Ectodermal cell (in vitro differentiated cells): ENCODE results near the gene TNS3.

ENCODE experiments used
- H3K27ac ChIP-seq: 2 replicates; pipeline ENCODE4 v1.7.0; 2013; ENCODE audit warnings: mild to moderate bottlenecking, low read depth, low read length; ENCODE audit not compliant: insufficient read depth, poor library complexity, severe bottlenecking
- H3K27me3 ChIP-seq: 2 replicates; pipeline ENCODE4 v1.7.0; 2013; ENCODE audit warnings: mild to moderate bottlenecking, low read length; ENCODE audit not compliant: insufficient read depth, control insufficient read depth, poor library complexity, severe bottlenecking
- H3K36me3 ChIP-seq: one replicate; pipeline ENCODE4 v1.7.0; 2013; ENCODE audit warnings: low read length; ENCODE audit not compliant: control insufficient read depth, insufficient read depth
- H3K4me1 ChIP-seq: one replicate; pipeline ENCODE4 v1.7.0; 2013; ENCODE audit warnings: low read length; ENCODE audit not compliant: control insufficient read depth, insufficient read depth
- H3K4me3 ChIP-seq: 2 replicates; pipeline ENCODE4 v1.7.0; 2013; ENCODE audit warnings: low read depth, low read length, control low read depth; ENCODE audit not compliant: insufficient read depth
- H3K9me3 ChIP-seq: 2 replicates; pipeline ENCODE4 v1.7.0; 2013; ENCODE audit warnings: mild to moderate bottlenecking, low read length, moderate library complexity; ENCODE audit not compliant: control insufficient read depth
- WGBS, 2 experiments: methylation state at CpG; one replicate each; pipeline ENCODE4 v1.1.7; 2013; ENCODE audit warnings: missing lambda C conversion rate in 2 of 2; 5-methylcytosine and 5-hydroxymethylcytosine counted together

TNS3 gene

GRCh38 chr7:47301657-47302295, 280.1 kb downstream of the TNS3 start:
- WGBS, 2 experiments: 95 to 97% methylated on average over 10 of the region's 10 CpGs
- no peak overlapping the region for H3K4me3 ChIP-seq
- H3K9me3 ChIP-seq: no peaks in the 10 kb centered on the region
- no peaks in the 10 kb centered on the region for H3K4me1 ChIP-seq
- peaks cover 6% of the 10 kb centered on the region for H3K36me3 ChIP-seq
- H3K27me3 ChIP-seq: no peaks in the 10 kb centered on the region
- no peak overlapping the region for H3K27ac ChIP-seq

- 73% methylated on average over 6 of the region's 6 CpGs for WGBS, 2 experiments
- Histone ChIP-seq H3K4me3 (no peak overlapping the region), H3K4me1 (no peaks in the 10 kb centered on the region), H3K9me3 (no peaks in the 10 kb centered on the region), H3K36me3 (peaks cover 6% of the 10 kb centered on the region), H3K27me3 (no peaks in the 10 kb centered on the region), H3K27ac (no peak overlapping the region)
These were observed 280.8 kb downstream of the TNS3 start for GRCh38 chr7:47301105-47301477.

GRCh38 chr7:47300472-47301104, 281.3 kb downstream of the TNS3 start:
- Histone ChIP-seq H3K4me3 (no peak overlapping the region), H3K4me1 (no peaks in the 10 kb centered on the region), H3K9me3 (no peaks in the 10 kb centered on the region), H3K27ac (no peak overlapping the region), H3K27me3 (no peaks in the 10 kb centered on the region), H3K36me3 (peaks cover 6% of the 10 kb centered on the region)
- WGBS, 2 experiments: 95 to 96% methylated on average over 11 of the region's 11 CpGs

- Histone ChIP-seq H3K4me3 (no peak overlapping the region), H3K9me3 (no peaks in the 10 kb centered on the region), H3K36me3 (peaks cover 6% of the 10 kb centered on the region), H3K4me1 (no peaks in the 10 kb centered on the region), H3K27ac (no peak overlapping the region), H3K27me3 (no peaks in the 10 kb centered on the region)
- WGBS, 2 experiments: 93 to 96% methylated on average over 8 of the region's 8 CpGs
These were observed 282.4 kb downstream of the TNS3 start for GRCh38 chr7:47299496-47299895.

GRCh38 chr7:47298636-47299035, 283.3 kb downstream of the TNS3 start:
- 93 to 94% methylated on average over 12 of the region's 12 CpGs for WGBS, 2 experiments
- peaks cover 6% of the 10 kb centered on the region for H3K36me3 ChIP-seq
- no peak overlapping the region for H3K4me3 ChIP-seq
- no peaks in the 10 kb centered on the region for H3K4me1 ChIP-seq
- no peaks in the 10 kb centered on the region for H3K9me3 ChIP-seq
- no peak overlapping the region for H3K27ac ChIP-seq
- H3K27me3 ChIP-seq: no peaks in the 10 kb centered on the region

- H3K4me3 ChIP-seq: no peak overlapping the region
These were observed 284.8 kb downstream of the TNS3 start for GRCh38 chr7:47297120-47297519.

DNA sequence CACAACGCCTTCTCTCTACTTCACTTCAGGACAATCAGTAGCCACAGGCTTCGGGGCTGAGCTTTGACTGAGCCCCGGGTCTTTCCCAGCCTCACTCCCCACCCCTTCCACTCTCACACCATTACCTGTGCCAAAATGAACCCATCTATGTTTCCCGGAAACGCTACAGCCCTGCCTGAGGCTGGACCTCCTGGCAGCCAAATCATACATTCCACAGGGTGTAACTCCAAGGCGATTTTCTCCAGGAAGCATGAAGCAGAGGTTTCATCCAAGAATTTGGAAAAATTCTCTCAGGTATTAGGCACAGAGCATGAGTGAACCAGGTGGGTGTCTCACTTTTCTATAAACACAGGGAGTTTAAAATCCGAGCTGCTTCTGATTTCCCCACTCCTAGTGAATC, 286.3 kb downstream of the TNS3 start:
- H3K36me3 ChIP-seq: peaks cover 8% of the 10 kb centered on the region
- WGBS, 2 experiments: 96% methylated on average over 7 of the region's 7 CpGs
- H3K27ac ChIP-seq: no peak overlapping the region

More at GRCh38 chr7:47297120-47297519, 284.8 kb downstream of the TNS3 start:
- H3K27ac ChIP-seq: no peak overlapping the region
- H3K9me3 ChIP-seq: no peaks in the 10 kb centered on the region
- H3K36me3 ChIP-seq: peaks cover 8% of the 10 kb centered on the region
- 93 to 95% methylated on average over 8 of the region's 8 CpGs for WGBS, 2 experiments
- H3K4me1 ChIP-seq: no peaks in the 10 kb centered on the region
- H3K27me3 ChIP-seq: no peaks in the 10 kb centered on the region

DNA sequence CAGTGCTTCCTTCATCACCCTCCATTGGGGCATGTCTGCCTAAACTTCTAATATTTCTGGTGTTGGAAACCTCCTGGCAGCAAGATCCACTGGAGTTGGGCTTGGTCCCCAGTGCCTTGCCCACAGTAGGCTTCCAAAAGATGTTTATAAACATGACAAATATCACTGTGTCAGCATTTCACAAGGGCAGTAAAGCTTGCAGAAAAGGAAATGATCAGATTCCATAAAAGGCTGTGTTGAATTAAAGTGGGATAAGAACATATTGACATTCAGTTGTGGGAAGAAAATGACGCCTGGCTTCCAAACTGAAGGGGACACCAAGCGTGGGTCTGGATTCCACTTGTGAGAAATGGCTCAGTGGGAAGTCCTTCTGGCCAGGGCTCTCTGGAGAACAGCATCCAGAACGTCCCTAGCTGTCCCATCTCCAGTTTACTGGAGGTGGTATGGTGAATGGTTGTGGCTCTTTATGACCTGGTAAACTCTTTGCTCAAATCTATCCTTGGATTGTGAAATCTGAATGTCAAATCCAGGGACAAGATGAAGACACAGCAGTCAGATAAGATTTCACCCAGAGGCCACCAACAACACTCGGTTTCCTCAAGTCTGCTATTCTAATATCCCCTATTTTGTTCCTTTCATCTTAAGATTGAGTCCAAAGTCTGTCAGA, 287.2 kb downstream of the TNS3 start:
- no peaks in the 10 kb centered on the region for H3K9me3 ChIP-seq
- peaks cover 8% of the 10 kb centered on the region for H3K36me3 ChIP-seq
- WGBS, 2 experiments: 93 to 96% methylated on average over 4 of the region's 4 CpGs
- no peaks in the 10 kb centered on the region for H3K4me1 ChIP-seq
- no peaks in the 10 kb centered on the region for H3K27me3 ChIP-seq
- H3K27ac ChIP-seq: no peak overlapping the region
- no peak overlapping the region for H3K4me3 ChIP-seq

More for the DNA sequence above, 286.3 kb downstream of the TNS3 start:
- Histone ChIP-seq H3K4me1 (no peaks in the 10 kb centered on the region), H3K27me3 (no peaks in the 10 kb centered on the region), H3K4me3 (no peak overlapping the region), H3K9me3 (no peaks in the 10 kb centered on the region)

- H3K9me3 ChIP-seq: no peaks in the 10 kb centered on the region
- H3K36me3 ChIP-seq: peaks cover 8% of the 10 kb centered on the region
- H3K4me3 ChIP-seq: no peak overlapping the region
- H3K4me1 ChIP-seq: no peaks in the 10 kb centered on the region
- no peaks in the 10 kb centered on the region for H3K27me3 ChIP-seq
- WGBS, 2 experiments: 88 to 90% methylated on average over 6 of the region's 6 CpGs
- no peak overlapping the region for H3K27ac ChIP-seq
These were observed 287.9 kb downstream of the TNS3 start for GRCh38 chr7:47293884-47294555.

DNA sequence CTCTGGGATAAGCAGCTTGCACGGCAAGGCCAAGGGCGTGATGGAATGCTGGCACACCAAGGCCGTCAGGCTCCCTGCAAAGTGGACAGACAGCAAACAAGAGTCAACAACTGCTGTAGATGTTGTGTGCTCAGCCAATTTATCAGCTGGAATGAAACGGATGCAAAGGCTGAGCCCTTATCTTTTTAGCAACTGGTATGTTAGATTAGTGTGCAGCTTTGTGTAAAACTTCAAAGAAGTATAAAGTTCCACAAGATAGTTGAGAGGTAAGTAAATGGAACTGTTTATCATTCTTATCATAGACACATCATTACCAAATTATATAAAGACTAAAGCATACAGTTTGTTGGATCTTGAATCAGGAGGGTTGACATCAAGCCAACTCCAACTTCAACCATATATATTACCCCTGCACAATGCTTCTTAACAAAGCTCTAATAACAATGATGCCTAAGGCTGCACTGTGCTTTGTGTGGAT, 289.0 kb downstream of the TNS3 start:
- no peaks in the 10 kb centered on the region for H3K9me3 ChIP-seq
- peaks cover 8% of the 10 kb centered on the region for H3K36me3 ChIP-seq
- H3K4me1 ChIP-seq: no peaks in the 10 kb centered on the region
- no peak overlapping the region for H3K4me3 ChIP-seq
- 94 to 98% methylated on average over 4 of the region's 4 CpGs for WGBS, 2 experiments
- no peaks in the 10 kb centered on the region for H3K27me3 ChIP-seq
- H3K27ac ChIP-seq: no peak overlapping the region
